Muscle layer of colon (tissue), 2 donors: ENCODE results near the gene ADGRA3.

ENCODE experiments used
- H3K27ac ChIP-seq: one replicate; pipeline ENCODE4 v1.7.0; 2013; ENCODE audit warnings: low read depth, mild to moderate bottlenecking, low read length, moderate library complexity
- H3K27me3 ChIP-seq, 2 donors: one replicate each; pipeline ENCODE4 v1.7.0; 2013; ENCODE audit warnings: low read length in 2 of 2, mild to moderate bottlenecking in 2 of 2; ENCODE audit not compliant: insufficient read depth in 2 of 2, control insufficient read depth in 1 of 2
- H3K36me3 ChIP-seq: one replicate; pipeline ENCODE4 v1.7.0; 2013; ENCODE audit warnings: mild to moderate bottlenecking, low read length; ENCODE audit not compliant: insufficient read depth
- H3K4me1 ChIP-seq: one replicate; pipeline ENCODE4 v1.7.0; 2013; ENCODE audit warnings: mild to moderate bottlenecking, low read length; ENCODE audit not compliant: insufficient read depth
- H3K4me3 ChIP-seq, 2 donors: one replicate each; pipeline ENCODE4 v1.7.0; 2013; ENCODE audit warnings: low read length in 2 of 2, low read depth in 1 of 2, mild to moderate bottlenecking in 1 of 2, moderate library complexity in 1 of 2
- H3K9ac ChIP-seq: one replicate; pipeline ENCODE4 v1.7.0; 2013; ENCODE audit warnings: low read length
- H3K9me3 ChIP-seq: one replicate; pipeline ENCODE4 v1.7.0; 2013; ENCODE audit warnings: mild to moderate bottlenecking, low read length
- donor health status: abdominal sarcoma.
- donor health status: Adenocarcinoma of cecum.

Gene ADGRA3

DNA sequence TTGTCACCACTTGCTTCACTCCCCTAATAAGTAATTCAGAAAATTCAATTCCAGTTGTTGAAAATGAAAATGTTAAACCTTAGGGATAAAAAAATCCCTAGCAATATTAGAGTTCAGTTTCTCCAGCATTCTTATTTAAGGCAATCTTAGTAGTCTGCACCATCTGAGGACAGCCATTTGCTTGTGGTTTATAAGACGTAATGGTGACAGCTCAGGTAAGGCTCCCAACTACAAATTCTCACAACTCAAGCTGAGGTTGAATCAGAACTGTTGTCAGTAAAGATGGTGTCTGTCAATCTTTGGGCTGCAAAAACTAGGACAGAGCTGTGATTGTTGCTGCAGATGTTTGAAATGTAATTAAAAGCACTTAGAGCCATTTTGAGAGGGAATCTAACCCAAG lies 16.3 kb upstream of the ADGRA3 start:
- H3K27me3 ChIP-seq = no peaks in the 10 kb centered on the region
- H3K4me1 ChIP-seq = peaks cover 11% of the 10 kb centered on the region
- H3K9me3 ChIP-seq = peaks cover 6% of the 10 kb centered on the region
- no peak overlapping the region for H3K9ac ChIP-seq
- no peak overlapping the region for H3K4me3 ChIP-seq
- no peaks in the 10 kb centered on the region for H3K36me3 ChIP-seq
- H3K27ac ChIP-seq = no peak overlapping the region

DNA sequence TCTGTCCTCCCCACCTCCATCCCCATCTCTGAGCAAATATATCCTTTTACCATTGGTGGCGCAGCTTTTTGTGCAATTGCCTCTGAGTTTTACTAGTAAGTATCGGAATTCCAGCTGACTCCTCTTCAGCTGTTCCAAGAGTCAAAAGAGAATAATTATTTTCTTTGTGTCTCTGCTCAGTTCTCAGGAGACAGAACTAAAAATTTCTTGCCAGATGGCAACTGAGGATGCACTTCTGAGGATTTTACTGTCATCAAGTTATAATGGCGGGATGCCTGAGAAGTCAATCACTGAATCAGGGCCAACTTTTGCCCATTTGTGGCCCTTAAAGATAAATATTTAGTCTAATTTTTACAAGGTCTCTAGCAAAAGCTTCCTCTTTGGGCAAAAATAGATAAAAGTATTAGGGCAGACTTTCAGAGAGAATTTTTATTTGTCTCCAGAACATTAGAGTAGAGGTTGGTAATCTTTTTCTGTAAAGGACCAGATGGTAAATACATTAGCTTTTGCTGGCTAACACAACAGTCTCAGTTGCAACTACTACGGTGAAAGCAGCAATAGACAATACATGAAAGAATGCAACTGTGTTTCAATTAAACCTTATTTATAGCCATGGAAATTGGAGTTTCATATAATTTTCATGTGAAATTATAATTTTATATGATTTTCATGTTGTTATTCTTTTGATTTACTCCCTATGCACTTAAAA lies 15.6 kb upstream of the ADGRA3 start:
- H3K9me3 ChIP-seq = peaks cover 6% of the 10 kb centered on the region
- H3K9ac ChIP-seq = no peak overlapping the region
- no peak overlapping the region for H3K27ac ChIP-seq
- H3K4me1 ChIP-seq = peaks cover 11% of the 10 kb centered on the region
- no peak overlapping the region for H3K4me3 ChIP-seq
- no peaks in the 10 kb centered on the region for H3K27me3 ChIP-seq
- no peaks in the 10 kb centered on the region for H3K36me3 ChIP-seq

DNA sequence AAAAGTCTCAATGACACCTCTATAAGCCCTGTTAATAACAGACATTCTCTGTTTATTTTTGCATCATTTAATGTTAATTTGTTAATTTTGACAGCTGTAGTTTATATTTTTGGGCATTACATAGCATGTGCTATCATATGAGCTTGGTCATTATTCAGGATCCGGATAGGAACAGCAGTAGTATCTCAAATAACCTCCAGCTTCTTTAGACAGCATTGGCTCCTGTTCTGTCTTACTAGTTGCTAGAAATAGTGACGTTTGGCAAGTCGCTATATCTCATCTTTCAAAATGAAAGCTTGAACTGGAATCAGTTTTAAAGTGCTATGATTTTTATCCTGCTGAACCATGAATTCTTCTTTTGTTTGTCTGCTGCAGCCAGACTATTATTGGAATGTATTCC lies 9.0 kb upstream of the ADGRA3 start:
- Histone ChIP-seq H3K27ac (no peak overlapping the region), H3K4me1 (peaks cover 7% of the 10 kb centered on the region), H3K9ac (no peak overlapping the region), H3K27me3 (no peaks in the 10 kb centered on the region), H3K9me3 (no peaks in the 10 kb centered on the region), H3K36me3 (no peaks in the 10 kb centered on the region), H3K4me3 (no peak overlapping the region)

DNA sequence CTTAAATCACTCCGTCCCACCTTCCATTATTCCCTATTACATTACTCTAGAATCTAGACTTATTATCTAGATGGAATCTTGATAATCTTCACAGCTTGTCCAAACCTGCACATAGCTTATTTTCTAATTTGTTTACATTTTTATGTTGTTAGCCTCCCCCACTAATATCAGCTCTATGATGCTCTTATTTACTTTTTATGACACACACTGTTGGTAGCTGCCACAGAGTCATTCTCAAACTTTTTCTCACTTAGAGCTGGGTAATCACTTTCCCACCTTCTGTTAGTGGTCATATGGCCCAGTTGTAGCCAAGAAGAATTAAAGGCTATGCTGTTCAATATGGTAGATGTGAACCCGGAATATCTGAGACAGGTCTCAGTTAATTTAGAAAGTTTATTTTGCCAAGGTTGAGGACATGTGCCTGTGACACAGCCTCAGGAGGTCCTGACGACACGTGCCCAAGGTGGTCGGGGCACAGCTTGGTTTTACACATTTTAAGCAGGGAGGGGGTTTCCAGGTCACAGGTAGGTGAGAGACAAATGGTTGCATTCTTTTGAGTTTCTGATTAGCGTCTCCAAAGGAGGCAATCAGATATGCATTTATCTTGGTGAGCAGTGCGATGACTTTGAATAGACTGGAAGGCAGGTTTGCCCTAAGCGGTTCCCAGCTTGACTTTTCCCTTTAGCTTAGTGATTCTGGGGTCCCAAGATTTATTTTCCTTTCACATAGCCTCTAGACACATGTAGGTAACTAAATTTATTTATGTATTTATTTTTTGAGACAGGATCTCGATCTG lies 7.0 kb upstream of the ADGRA3 start:
- H3K36me3 ChIP-seq = no peaks in the 10 kb centered on the region
- H3K4me3 ChIP-seq = no peak overlapping the region
- no peak overlapping the region for H3K27ac ChIP-seq
- H3K27me3 ChIP-seq = no peaks in the 10 kb centered on the region
- no peak overlapping the region for H3K9ac ChIP-seq
- H3K4me1 ChIP-seq = peaks cover 7% of the 10 kb centered on the region
- no peaks in the 10 kb centered on the region for H3K9me3 ChIP-seq

- no peaks in the 10 kb centered on the region for H3K27me3 ChIP-seq
- H3K36me3 ChIP-seq = no peaks in the 10 kb centered on the region
- no peaks in the 10 kb centered on the region for H3K9me3 ChIP-seq
- no peak overlapping the region for H3K4me3 ChIP-seq
- H3K27ac ChIP-seq = no peak overlapping the region
- peaks cover 7% of the 10 kb centered on the region for H3K4me1 ChIP-seq
- no peak overlapping the region for H3K9ac ChIP-seq
These were observed 6.3 kb upstream of the ADGRA3 start for GRCh38 chr4:22522206-22522605.

DNA sequence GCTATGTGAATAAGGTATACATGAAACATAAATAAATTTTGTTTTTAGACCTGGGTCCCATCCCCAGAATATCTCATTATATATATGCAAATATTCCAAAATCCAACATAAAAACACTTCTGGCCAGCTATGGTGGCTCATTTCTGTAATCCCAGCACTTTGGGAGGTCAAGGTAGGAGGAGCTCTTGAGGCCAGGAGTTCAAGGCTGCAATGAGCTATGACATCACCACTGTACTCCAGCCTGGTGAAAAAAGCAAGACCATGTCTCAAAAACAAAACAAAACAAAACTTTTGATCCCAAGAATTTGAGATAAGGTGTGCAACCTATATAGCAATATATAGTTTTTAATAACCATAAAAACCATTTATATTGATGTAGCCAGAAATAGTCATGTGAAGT lies 5.4 kb upstream of the ADGRA3 start:
- H3K4me3 ChIP-seq = no peak overlapping the region
- no peaks in the 10 kb centered on the region for H3K9me3 ChIP-seq
- no peaks in the 10 kb centered on the region for H3K27me3 ChIP-seq
- H3K27ac ChIP-seq = no peak overlapping the region
- H3K4me1 ChIP-seq = peaks cover 15% of the 10 kb centered on the region
- H3K9ac ChIP-seq = no peak overlapping the region
- H3K36me3 ChIP-seq = no peaks in the 10 kb centered on the region

DNA sequence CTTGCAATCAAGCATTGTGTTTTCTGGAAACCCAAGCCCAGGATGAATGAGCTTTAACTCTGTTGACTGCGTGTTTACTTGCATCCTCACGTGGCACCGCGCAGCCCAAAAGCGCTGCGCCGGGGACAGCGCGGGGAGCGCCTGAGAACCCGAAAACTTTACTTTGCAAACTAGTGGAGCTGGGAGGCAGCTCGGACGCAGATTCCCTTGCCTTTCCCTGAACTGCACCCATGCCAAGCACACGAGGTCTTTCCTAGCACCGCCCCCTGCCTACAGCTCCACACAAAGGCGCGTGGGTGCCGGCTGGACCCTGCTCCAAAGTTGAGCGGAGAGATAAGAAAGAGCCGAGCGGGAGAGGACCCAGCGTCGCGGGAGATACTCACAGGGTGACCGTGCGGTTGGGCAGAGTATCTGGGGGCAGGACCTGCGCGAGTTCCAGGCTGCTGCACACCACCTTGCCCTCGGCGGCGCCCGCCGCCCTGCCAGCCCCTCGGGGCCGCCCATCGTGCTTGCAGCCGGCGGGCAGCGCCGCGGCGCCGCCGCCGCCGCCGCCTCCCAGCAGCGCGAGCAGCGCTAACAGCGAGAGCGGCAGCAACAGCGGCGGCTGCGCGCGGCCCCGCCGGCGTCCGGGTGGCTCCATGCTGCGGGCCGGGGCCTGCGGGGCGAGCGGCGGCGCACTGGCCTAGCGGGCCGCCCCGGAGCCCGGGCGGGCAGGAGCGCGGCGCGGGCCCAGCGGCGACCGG lies 550 bp downstream of the ADGRA3 start:
- peak overlapping the region; percentile 4 for H3K9ac ChIP-seq

DNA sequence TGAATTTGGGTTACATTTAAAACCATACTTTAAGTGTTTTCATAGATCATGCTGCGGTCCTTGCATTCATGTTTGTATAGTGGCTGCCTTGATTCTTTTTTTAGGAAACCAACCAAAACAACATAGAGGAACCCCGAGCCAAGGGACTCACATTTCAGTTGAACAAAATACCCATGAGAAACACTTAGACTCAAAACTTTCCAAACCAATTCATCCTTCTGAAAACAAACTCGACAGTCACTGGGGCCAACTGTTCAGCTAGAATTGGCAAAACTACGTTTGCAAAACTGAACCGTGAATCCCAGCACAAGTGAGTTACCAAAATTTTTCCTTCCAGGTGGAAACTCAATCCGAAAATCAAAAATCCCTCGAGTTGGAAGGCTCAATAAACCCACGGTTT lies 1.4 kb downstream of the ADGRA3 start:
- Histone ChIP-seq H3K36me3 (no peaks in the 10 kb centered on the region), H3K4me3 (peak overlapping the region; percentile 52 to 64), H3K9ac (peak overlapping the region; percentile 4), H3K4me1 (peaks cover 26% of the 10 kb centered on the region), H3K27me3 (no peaks in the 10 kb centered on the region), H3K9me3 (no peaks in the 10 kb centered on the region), H3K27ac (peak overlapping the region; percentile 53)

More for the DNA sequence above, 550 bp downstream of the ADGRA3 start:
- H3K36me3 ChIP-seq = no peaks in the 10 kb centered on the region
- no peaks in the 10 kb centered on the region for H3K27me3 ChIP-seq
- H3K27ac ChIP-seq = peak overlapping the region; percentile 53
- H3K4me3 ChIP-seq = peak overlapping the region; percentile 52 to 64
- H3K4me1 ChIP-seq = peaks cover 22% of the 10 kb centered on the region
- H3K9me3 ChIP-seq = no peaks in the 10 kb centered on the region

DNA sequence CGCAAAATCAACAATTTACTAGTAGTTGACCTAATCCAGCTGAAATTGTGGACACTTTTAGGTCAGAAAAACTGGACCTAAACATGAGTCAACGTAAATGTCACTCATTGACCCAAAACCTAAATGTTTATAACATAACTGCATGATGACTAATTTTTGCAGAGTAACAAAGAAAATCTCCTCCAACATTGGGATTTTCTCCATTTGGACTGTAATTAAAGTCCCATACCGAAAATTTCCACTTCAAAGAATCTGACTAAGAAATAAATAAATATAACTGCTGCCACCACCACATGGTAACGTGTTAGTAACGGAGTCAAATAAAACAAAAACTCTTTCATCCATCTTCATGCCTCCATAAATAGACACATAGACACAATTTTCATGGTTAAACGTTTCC lies 1.9 kb downstream of the ADGRA3 start:
- peak overlapping the region; percentile 4 for H3K9ac ChIP-seq
- H3K4me1 ChIP-seq = peaks cover 26% of the 10 kb centered on the region
- H3K27me3 ChIP-seq = no peaks in the 10 kb centered on the region
- peak overlapping the region; percentile 53 for H3K27ac ChIP-seq
- H3K36me3 ChIP-seq = no peaks in the 10 kb centered on the region
- H3K9me3 ChIP-seq = no peaks in the 10 kb centered on the region
- H3K4me3 ChIP-seq = peak overlapping the region; percentile 52 to 64

- Histone ChIP-seq H3K4me1 (peaks cover 42% of the 10 kb centered on the region), H3K27me3 (no peaks in the 10 kb centered on the region), H3K9ac (no peak overlapping the region), H3K36me3 (no peaks in the 10 kb centered on the region), H3K27ac (no peak overlapping the region), H3K9me3 (no peaks in the 10 kb centered on the region), H3K4me3 (no peak overlapping the region)
These were observed 3.6 kb downstream of the ADGRA3 start for GRCh38 chr4:22512306-22512705.

DNA sequence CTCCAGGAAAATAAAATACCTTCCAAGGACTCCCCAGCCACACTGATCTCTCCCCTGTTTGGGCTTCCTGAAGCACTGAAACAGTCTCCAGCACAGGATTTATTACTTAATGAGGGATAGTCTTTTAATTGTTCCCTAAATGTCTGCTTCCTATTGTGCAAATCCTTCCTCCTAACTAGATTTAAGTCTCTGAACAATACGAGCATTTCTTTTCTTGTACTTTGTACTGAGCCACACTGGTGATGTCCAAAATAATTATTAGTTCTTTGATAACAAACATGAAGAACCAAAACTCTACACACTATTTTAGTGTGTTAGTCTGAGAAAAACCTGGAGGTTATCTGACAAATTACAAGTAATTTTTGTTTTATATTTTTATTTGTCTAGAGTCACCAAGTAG lies 5.1 kb downstream of the ADGRA3 start:
- Histone ChIP-seq H3K9me3 (no peaks in the 10 kb centered on the region), H3K36me3 (no peaks in the 10 kb centered on the region), H3K4me3 (no peak overlapping the region), H3K4me1 (peaks cover 43% of the 10 kb centered on the region), H3K27ac (no peak overlapping the region), H3K27me3 (no peaks in the 10 kb centered on the region), H3K9ac (no peak overlapping the region)
